HepG2 (cell line): Measurements from ENCODE around the gene GNG12. TPM values are rescaled to one million over a fixed set of nuclear protein-coding genes. Genes with fewer than 3 reads are reported as not detected.
A peak's percentile ranks its signal among the peaks of the same experiment; 100 is the strongest.

Source experiments
- ATAC-seq: fragments of 200-7000 bp; cut with Tn5 transposase; 3 replicates; pipeline ENCODE4 v1.9.1; 2020; ENCODE audit warnings: mild to moderate bottlenecking, moderate library complexity
- BruUV-seq: library from RNA; stranded (reverse); fragments of 400-500 nt; replicated peaks from 2 replicates; lab custom pipeline; 2021; lab: Mats Ljungman, UMichigan
- CTCF ChIA-PET: fragments of 300-600 bp; formaldehyde crosslinking; extraction: SDS; loops from one replicate; lab custom pipeline; 2021; ENCODE audit warnings: low total read pairs, inconsistent platforms, low intra/inter-chr PET ratio; lab: Yijun Ruan, JAX
- POLR2A ChIA-PET: fragments of 350-600 bp; sonication (Branson Sonifier 250); formaldehyde crosslinking; loops from one replicate; lab custom pipeline; 2020; ENCODE audit warnings: antibody characterized with exemption, inconsistent platforms; lab: Yijun Ruan, JAX
- DNase-seq: peaks from one replicate; pipeline ENCODE4 v3.0.0-alpha.2; 2015; ENCODE audit warnings: low spot score
- FAIRE-seq: peaks from 3 replicates; lab custom pipeline; 2011; peaks lifted over from hg19 to GRCh38; lab: Jason Lieb, UNC
- H2AFZ ChIP-seq: one replicate; pipeline ENCODE4 v1.6.1; 2011; ENCODE audit warnings: low read length, inconsistent platforms
- H3K27ac ChIP-seq: fragments of 300-600 bp; 3 replicates; pipeline ENCODE4 v1.8.0; 2011; ENCODE audit warnings: mixed run types, mild to moderate bottlenecking, mixed read lengths, low read length, inconsistent platforms; ENCODE audit not compliant: insufficient read depth; ENCODE audit errors: extremely low read length
- H3K27me3 ChIP-seq, 2 experiments: fragments of 200-600 bp in 1 of 2; 2 replicates in 1 of 2; 3 replicates in 1 of 2; pipeline versions ENCODE4 v1.6.0 to v1.8.0; 2011; ENCODE audit warnings: low read length in 2 of 2, mild to moderate bottlenecking in 2 of 2, moderate library complexity in 2 of 2, inconsistent platforms in 1 of 2; ENCODE audit not compliant: insufficient read depth in 2 of 2, control insufficient read depth in 1 of 2
- H3K36me3 ChIP-seq, 2 experiments: fragments of 200-600 bp in 1 of 2; replicated peaks in 1 of 2; 2 replicates in 1 of 2; 3 replicates in 1 of 2; pipeline versions ENCODE4 v1.5.1 to v1.8.0; 2011; ENCODE audit warnings: low read length in 2 of 2, inconsistent platforms in 1 of 2; ENCODE audit not compliant: insufficient read depth in 2 of 2, control insufficient read depth in 1 of 2
- H3K4me1 ChIP-seq: 2 replicates; pipeline ENCODE4 v1.5.1; 2012; ENCODE audit warnings: low read length, inconsistent platforms; ENCODE audit not compliant: insufficient read depth
- H3K4me2 ChIP-seq: 2 replicates; pipeline ENCODE4 v1.6.0; 2011; ENCODE audit warnings: low read depth, low read length, inconsistent platforms
- H3K4me3 ChIP-seq, 3 experiments: fragments of 200-600 bp in 1 of 3; sonication (generic), shearing (Covaris generic) in 1 of 3; replicated peaks in 1 of 3; 2 replicates each; pipeline ENCODE4 v1.5.1; 2011 to 2016; ENCODE audit warnings: low read length in 3 of 3, inconsistent platforms in 2 of 3, low read depth in 2 of 3, mild to moderate bottlenecking in 2 of 3, control low read depth in 1 of 3, mixed read lengths in 1 of 3; ENCODE audit not compliant: insufficient read depth in 1 of 3
- H3K79me2 ChIP-seq: one replicate; pipeline ENCODE4 v1.6.1; 2011; ENCODE audit warnings: low read length, inconsistent platforms; ENCODE audit not compliant: insufficient read depth
- H3K9ac ChIP-seq: 2 replicates; pipeline ENCODE4 v1.6.0; 2011; ENCODE audit warnings: mild to moderate bottlenecking, low read depth, low read length, inconsistent platforms; ENCODE audit not compliant: insufficient read depth
- H3K9me3 ChIP-seq: 2 replicates; pipeline ENCODE4 v1.5.1; 2012; ENCODE audit warnings: mild to moderate bottlenecking, low read length
- H4K20me1 ChIP-seq: 2 replicates; pipeline ENCODE4 v1.6.0; 2011; ENCODE audit warnings: inconsistent platforms, mild to moderate bottlenecking, low read length, moderate library complexity; ENCODE audit not compliant: insufficient read depth
- EED ChIP-seq: sonication (generic); formaldehyde crosslinking; IDR thresholded peaks from 2 replicates; pipeline ENCODE4 v1.5.0; 2020; ENCODE audit warnings: mild to moderate bottlenecking, missing genetic modification reagents
- GATAD1 ChIP-seq: IDR thresholded peaks from 2 replicates; pipeline ENCODE4 v1.6.1; 2016; ENCODE audit warnings: missing genetic modification reagents, missing compliant biosample characterization
- KAT2B ChIP-seq: fragments of 150-350 bp; IDR thresholded peaks from 2 replicates; pipeline ENCODE4 v1.6.1; 2014; ENCODE audit warnings: low read depth, low read length, borderline replicate concordance
- KDM1A ChIP-seq: IDR thresholded peaks from 2 replicates; pipeline ENCODE4 v1.6.1; 2016; ENCODE audit warnings: missing compliant biosample characterization
- KDM5B ChIP-seq: sonication (generic); formaldehyde crosslinking; IDR thresholded peaks from 2 replicates; pipeline ENCODE4 v1.4.0; 2020; ENCODE audit warnings: missing genetic modification reagents, mild to moderate bottlenecking, borderline replicate concordance
- KLF6 ChIP-seq: IDR thresholded peaks from 2 replicates; pipeline ENCODE4 v1.8.0; 2016; ENCODE audit warnings: missing biosample characterization, missing genetic modification reagents
- MXD3 ChIP-seq: IDR thresholded peaks from 2 replicates; pipeline ENCODE4 v1.6.1; 2016; ENCODE audit warnings: mild to moderate bottlenecking, missing biosample characterization, missing genetic modification reagents
- POLR2AphosphoS2 ChIP-seq: IDR thresholded peaks from 2 replicates; pipeline ENCODE4 v1.6.1; 2011; ENCODE audit warnings: low read depth, low read length, improper control_type of control experiment
- SMAD9 ChIP-seq: sonication (generic); formaldehyde crosslinking; IDR thresholded peaks from 2 replicates; pipeline ENCODE4 v1.5.1; 2020; ENCODE audit warnings: mild to moderate bottlenecking, missing genetic modification reagents
- TFDP2 ChIP-seq: sonication (generic); formaldehyde crosslinking; IDR thresholded peaks from 2 replicates; pipeline ENCODE4 v1.4.0; 2020; ENCODE audit warnings: missing genetic modification reagents
- TFE3 ChIP-seq: IDR thresholded peaks from 2 replicates; pipeline ENCODE4 v1.6.1; 2016
- ZBTB20 ChIP-seq: sonication (generic); formaldehyde crosslinking; IDR thresholded peaks from 2 replicates; pipeline ENCODE4 v1.8.1; 2023; ENCODE audit warnings: missing genetic modification reagents, low read depth, mild to moderate bottlenecking, borderline replicate concordance
- ZBTB7B ChIP-seq: sonication (generic); formaldehyde crosslinking; IDR thresholded peaks from 2 replicates; pipeline ENCODE4 v1.4.0; 2020; ENCODE audit warnings: missing genetic modification reagents
- ZC3H4 ChIP-seq: sonication (generic); formaldehyde crosslinking; IDR thresholded peaks from 2 replicates; pipeline ENCODE4 v1.4.0; 2020; ENCODE audit warnings: missing genetic modification reagents, borderline replicate concordance
- ZFX ChIP-seq: sonication (generic); formaldehyde crosslinking; IDR thresholded peaks from 2 replicates; pipeline ENCODE4 v1.4.0; 2020; ENCODE audit warnings: mild to moderate bottlenecking, low read depth, missing genetic modification reagents, moderate library complexity
- ZMYM3 ChIP-seq: sonication (generic); formaldehyde crosslinking; IDR thresholded peaks from 2 replicates; pipeline ENCODE4 v1.5.1; 2020; ENCODE audit warnings: mild to moderate bottlenecking, missing genetic modification reagents
- ZMYM4 ChIP-seq: sonication (generic); formaldehyde crosslinking; IDR thresholded peaks from 2 replicates; pipeline ENCODE4 v1.8.1; 2023; ENCODE audit warnings: mild to moderate bottlenecking, missing genetic modification reagents
- ZNF143 ChIP-seq: sonication (generic); formaldehyde crosslinking; IDR thresholded peaks from 2 replicates; pipeline ENCODE4 v1.4.0; 2020; ENCODE audit warnings: missing genetic modification reagents
- ZNF354B ChIP-seq: sonication (generic); formaldehyde crosslinking; IDR thresholded peaks from 2 replicates; pipeline ENCODE4 v1.8.0; 2022; ENCODE audit warnings: mild to moderate bottlenecking, missing genetic modification reagents
- ZNF446 ChIP-seq: sonication (generic); formaldehyde crosslinking; IDR thresholded peaks from 2 replicates; pipeline ENCODE4 v1.5.0; 2020; ENCODE audit warnings: mild to moderate bottlenecking, missing genetic modification reagents
- ZNF460 ChIP-seq: sonication (generic); formaldehyde crosslinking; IDR thresholded peaks from 2 replicates; pipeline ENCODE4 v1.5.1; 2020; ENCODE audit warnings: missing genetic modification reagents, mild to moderate bottlenecking, borderline replicate concordance
- ZNF629 ChIP-seq: sonication (generic); formaldehyde crosslinking; conservative IDR thresholded peaks from 2 replicates; pipeline ENCODE4 v1.5.0; 2020; ENCODE audit warnings: missing genetic modification reagents
- ZNF720 ChIP-seq: sonication (generic); formaldehyde crosslinking; IDR thresholded peaks from 2 replicates; pipeline ENCODE4 v1.4.0; 2020; ENCODE audit warnings: missing genetic modification reagents
- ZNF816 ChIP-seq: sonication (generic); formaldehyde crosslinking; IDR thresholded peaks from 2 replicates; pipeline ENCODE4 v1.8.0; 2022; ENCODE audit warnings: missing genetic modification reagents, mild to moderate bottlenecking, borderline replicate concordance
- WGBS: methylation state at CpG from one replicate; pipeline ENCODE4 v1.1.6; 2017; ENCODE audit warnings: low lambda C conversion rate; 5-methylcytosine and 5-hydroxymethylcytosine counted together
- in situ Hi-C: cut with HindIII; loops from 2 replicates; pipeline ENCODE4 v1.10.0; 2017; ENCODE audit warnings: low pct_unique_long_range_greater_than_20kb; ENCODE audit not compliant: extremely low pct_ligation_motif_present
- intact Hi-C: fragments of 100-400 bp; cut with micrococcal nuclease; formaldehyde crosslinking; loops from one replicate; pipeline ENCODE4 v1.10.0; 2022; ENCODE audit not compliant: unreplicated experiment
- polyA plus RNA-seq, 8 experiments: library from polyadenylated mRNA; depleted of rRNA in 3 of 8; stranded (reverse) in 7 of 8; unstranded in 1 of 8; fragments of >200 nt; fragmentation: Illumina TruSeq in 4 of 8; extraction: Trizol in 4 of 8; gene quantifications; 2 replicates each; pipeline versions ENCODE4 v1.2.1 to v1.2.3, GENCODE V29; 2011 to 2016; ENCODE audit warnings: low read depth in 4 of 8, missing spikeins in 1 of 8, mixed read lengths in 1 of 8; ENCODE audit not compliant: insufficient read depth in 1 of 8
- total RNA-seq, 5 experiments: library from RNA; depleted of rRNA; stranded (reverse); fragments of >200 nt; fragmentation: Illumina TruSeq; extraction: Trizol; gene quantifications; 2 replicates each; pipeline ENCODE4 v1.2.3, GENCODE V29; 2016; ENCODE audit warnings: low read depth in 1 of 5

GNG12 gene
- total and polyA plus RNA-seq, 2 of the 13 experiments (the other 11 are each of a cell fraction or from before 2014, with no cell fraction given) = 0.11 TPM

- TF ChIP-seq SMAD9 (CRISPR knock-in tag) (no peak), GATAD1 (CRISPR knock-in tag) (no peak), ZBTB7B (CRISPR knock-in tag) (0 out of 2 replicates have a peak, but pooled peaks have one; percentile 14), TFDP2 (no peak), ZFX (no peak), ZNF143 (CRISPR knock-in tag) (no peak), ZNF354B (CRISPR knock-in tag) (no peak), ZNF460 (CRISPR knock-in tag) (peak; percentile 63; the same call in 1 of the 2 replicates), ZNF446 (CRISPR knock-in tag) (no peak)
These were observed 95.4 kb downstream of the GNG12 start (continued) for GRCh38 chr1:67737875-67738274.

- intact Hi-C loops (no loop called here), in situ Hi-C loops (no loop called here)
- Histone ChIP-seq H3K4me2 (peak overlapping the region; percentile 83), H3K27ac (no peak overlapping the region), H3K4me1 (peaks cover 59% of the 10 kb centered on the region), H3K9me3 (no peaks in the 10 kb centered on the region), H3K9ac (peak overlapping the region; percentile 53), H2AFZ (peak overlapping the region; percentile 90), H3K4me3 (peak overlapping the region in 2 of 3 experiments; percentile 30 to 57; a peak in 5 of 6 replicates), H4K20me1 (no peaks in the 10 kb centered on the region), H3K36me3 (no peaks in the 10 kb centered on the region), H3K27me3 (peaks cover under 1 to 1% of the 10 kb centered on the region in 2 experiments; a peak in 1 of 5 replicates), H3K79me2 (no peaks in the 10 kb centered on the region)
- ATAC-seq = no peak
- no peak for FAIRE-seq
- 0 out of 2 replicates have a peak, but pooled peaks have one; percentile 28 for TF ChIP-seq KDM5B (CRISPR knock-in tag)
- no peak for TF ChIP-seq ZNF720 (CRISPR knock-in tag)
- no peak for TF ChIP-seq KLF6
- TF ChIP-seq EED (CRISPR knock-in tag) = no peak
- no peak for TF ChIP-seq ZC3H4 (CRISPR knock-in tag)
- TF ChIP-seq KAT2B = no peak
- peak; percentile 88 for TF ChIP-seq ZNF629
- TF ChIP-seq ZBTB20 (CRISPR knock-in tag) = no peak
- no peak for TF ChIP-seq POLR2AphosphoS2
- TF ChIP-seq ZMYM4 (CRISPR knock-in tag) = 0 out of 2 replicates have a peak, but pooled peaks have one; percentile 1
- peak; percentile 21; the same call in 1 of the 2 replicates for TF ChIP-seq ZMYM3 (CRISPR knock-in tag)
- no peak for TF ChIP-seq TFE3
- TF ChIP-seq KDM1A (CRISPR knock-in tag) = 0 out of 2 replicates have a peak, but pooled peaks have one; percentile 55
- TF ChIP-seq ZNF816 (CRISPR knock-in tag) = no peak
- TF ChIP-seq MXD3 (CRISPR knock-in tag) = 0 out of 2 replicates have a peak, but pooled peaks have one; percentile 3
- ChIA-PET POLR2A (interaction anchor here (1.0 kb wide), 1 partner anchor 16 kb away, joined by 3 read pairs; no protein-coding TSS in a partner anchor), CTCF (no interaction called here)
- no TSS peak for BruUV-seq
- no peak for DNase-seq
- 72% methylated on average over 3 of the region's 3 CpGs for WGBS
These were observed 96.5 kb downstream of the GNG12 start for GRCh38 chr1:67736750-67737149.
